Glutamatergic neuron (in vitro differentiated cells): ENCODE measurements around the gene PRICKLE2. TPM values are rescaled to one million over a fixed set of nuclear protein-coding genes. Genes with fewer than 3 reads are reported as not detected.

Experiments used
- DNase-seq: peaks from one replicate; pipeline ENCODE4 v3.0.0; 2022
- H3K27ac Mint-ChIP-seq: one replicate; pipeline ENCODE4 v1.8.0; 2020; ENCODE audit warnings: mild to moderate bottlenecking, mixed read lengths, inconsistent platforms; ENCODE audit not compliant: unreplicated experiment
- H3K27me3 Mint-ChIP-seq: one replicate; pipeline ENCODE4 v1.8.0; 2020; ENCODE audit warnings: mild to moderate bottlenecking, moderate library complexity, mixed read lengths, inconsistent platforms; ENCODE audit not compliant: unreplicated experiment
- H3K36me3 Mint-ChIP-seq: one replicate; pipeline ENCODE4 v1.8.0; 2020; ENCODE audit warnings: mild to moderate bottlenecking, mixed read lengths, inconsistent platforms; ENCODE audit not compliant: unreplicated experiment
- H3K4me1 Mint-ChIP-seq: one replicate; pipeline ENCODE4 v1.8.0; 2020; ENCODE audit warnings: mild to moderate bottlenecking, low read depth, mixed read lengths, inconsistent platforms; ENCODE audit not compliant: unreplicated experiment
- H3K4me3 Mint-ChIP-seq: one replicate; pipeline ENCODE4 v1.8.0; 2020; ENCODE audit warnings: mild to moderate bottlenecking, mixed read lengths, inconsistent platforms; ENCODE audit not compliant: unreplicated experiment
- H3K9me3 Mint-ChIP-seq: one replicate; pipeline ENCODE4 v1.8.0; 2020; ENCODE audit warnings: mild to moderate bottlenecking, moderate library complexity, mixed read lengths, inconsistent platforms; ENCODE audit not compliant: unreplicated experiment
- CTCF ChIP-seq: fragments of 200-600 bp; sonication (generic); IDR thresholded peaks from one replicate; pipeline ENCODE4 v1.5.0; 2021; ENCODE audit not compliant: partially characterized antibody, unreplicated experiment
- total RNA-seq: library from RNA; stranded (reverse); fragmentation: NEBNext Ultra II Directional; extraction: Animal tissue kit (Norgen Biotek cat#: 25700); gene quantifications from one replicate; pipeline ENCODE4 v1.2.1, GENCODE V29; 2021; ENCODE audit not compliant: unreplicated experiment

The PRICKLE2 gene
- total RNA-seq, 1 donor from 2014 or later, result 18.9 TPM

GRCh38 chr3:64270142-64270865 is 45.0 kb upstream of the PRICKLE2 start:
- H3K27ac Mint-ChIP-seq, result no peak overlapping the region
- H3K27me3 Mint-ChIP-seq, result no peaks in the 10 kb centered on the region
- peaks cover 14% of the 10 kb centered on the region for H3K4me1 Mint-ChIP-seq
- no peaks in the 10 kb centered on the region for H3K36me3 Mint-ChIP-seq
- no peak for TF ChIP-seq CTCF
- no peak overlapping the region for H3K4me3 Mint-ChIP-seq
- H3K9me3 Mint-ChIP-seq, result no peaks in the 10 kb centered on the region
- DNase-seq, result no peak

- H3K36me3 Mint-ChIP-seq, result no peaks in the 10 kb centered on the region
- no peak overlapping the region for H3K4me3 Mint-ChIP-seq
- no peak for TF ChIP-seq CTCF
- H3K4me1 Mint-ChIP-seq, result peaks cover 14% of the 10 kb centered on the region
- DNase-seq, result no peak
- no peaks in the 10 kb centered on the region for H3K27me3 Mint-ChIP-seq
- no peak overlapping the region for H3K27ac Mint-ChIP-seq
- H3K9me3 Mint-ChIP-seq, result no peaks in the 10 kb centered on the region
Measured at GRCh38 chr3:64268926-64269325, 43.7 kb upstream of the PRICKLE2 start.

- no peaks in the 10 kb centered on the region for H3K36me3 Mint-ChIP-seq
- TF ChIP-seq CTCF, result no peak
- no peaks in the 10 kb centered on the region for H3K9me3 Mint-ChIP-seq
- H3K4me3 Mint-ChIP-seq, result peak overlapping the region; percentile 81
- H3K27ac Mint-ChIP-seq, result no peak overlapping the region
- H3K4me1 Mint-ChIP-seq, result peaks cover 14% of the 10 kb centered on the region
- peak; percentile 48 for DNase-seq
- no peaks in the 10 kb centered on the region for H3K27me3 Mint-ChIP-seq
Measured at GRCh38 chr3:64267721-64268604, 42.7 kb upstream of the PRICKLE2 start.

GRCh38 chr3:64266983-64267382 is 41.7 kb upstream of the PRICKLE2 start:
- H3K27ac Mint-ChIP-seq, result no peak overlapping the region
- TF ChIP-seq CTCF, result no peak
- H3K4me3 Mint-ChIP-seq, result peak overlapping the region; percentile 81
- H3K9me3 Mint-ChIP-seq, result no peaks in the 10 kb centered on the region
- no peaks in the 10 kb centered on the region for H3K27me3 Mint-ChIP-seq
- peaks cover 14% of the 10 kb centered on the region for H3K4me1 Mint-ChIP-seq
- DNase-seq, result no peak
- H3K36me3 Mint-ChIP-seq, result no peaks in the 10 kb centered on the region
